Fibroblast of lung (primary cell): ENCODE data around the gene NTNG1. TPM values are rescaled to one million over a fixed set of nuclear protein-coding genes. Genes with fewer than 3 reads are reported as not detected.

ENCODE experiments used
- DNase-seq, 2 donors: peaks; one replicate each; pipeline versions ENCODE4 v3.0.0 to v3.0.0-alpha.2; 2010; ENCODE audit warnings: low read depth in 2 of 2
- H2AFZ ChIP-seq: 2 replicates; pipeline ENCODE4 v1.5.1; 2012; ENCODE audit warnings: low read length, control low read depth, inconsistent platforms
- H3K27ac ChIP-seq: 2 replicates; pipeline ENCODE4 v1.5.1; 2011; ENCODE audit warnings: low read length, control low read depth; ENCODE audit not compliant: insufficient read depth
- H3K27me3 ChIP-seq: 2 replicates; pipeline ENCODE4 v1.5.1; 2011; ENCODE audit warnings: mild to moderate bottlenecking, low read length; ENCODE audit not compliant: control insufficient read depth, insufficient read depth
- H3K36me3 ChIP-seq: 2 replicates; pipeline ENCODE4 v1.5.1; 2011; ENCODE audit warnings: low read length; ENCODE audit not compliant: control insufficient read depth, insufficient read depth
- H3K4me1 ChIP-seq: 2 replicates; pipeline ENCODE4 v1.5.1; 2011; ENCODE audit warnings: low read length; ENCODE audit not compliant: control insufficient read depth, insufficient read depth; ENCODE audit errors: extremely low read depth
- H3K4me2 ChIP-seq: 2 replicates; pipeline ENCODE4 v1.5.1; 2011; ENCODE audit warnings: low read length, control low read depth; ENCODE audit not compliant: insufficient read depth; ENCODE audit errors: extremely low read depth
- H3K4me3 ChIP-seq, 4 experiments: fragments of 200-600 bp in 1 of 4; sonication (generic) in 1 of 4; replicated peaks in 1 of 4; 2 replicates each; pipeline ENCODE4 v1.5.1; 2011 to 2016; ENCODE audit warnings: low read length in 4 of 4, low read depth in 3 of 4, mild to moderate bottlenecking in 3 of 4, control low read depth in 2 of 4, inconsistent platforms in 1 of 4, mixed read lengths in 1 of 4; ENCODE audit not compliant: insufficient read depth in 1 of 4; ENCODE audit errors: control extremely low read depth in 1 of 4
- H3K79me2 ChIP-seq: 2 replicates; pipeline ENCODE4 v1.5.1; 2012; ENCODE audit warnings: mild to moderate bottlenecking, low read length, inconsistent platforms; ENCODE audit not compliant: control insufficient read depth, insufficient read depth
- H3K9ac ChIP-seq: 2 replicates; pipeline ENCODE4 v1.5.1; 2011; ENCODE audit warnings: mild to moderate bottlenecking, low read length, control low read depth; ENCODE audit not compliant: insufficient read depth
- H3K9me3 ChIP-seq: 2 replicates; pipeline ENCODE4 v1.5.1; 2012; ENCODE audit warnings: low read depth, low read length; ENCODE audit not compliant: control insufficient read depth, insufficient read depth
- H4K20me1 ChIP-seq: 2 replicates; pipeline ENCODE4 v1.5.1; 2011; ENCODE audit warnings: low read length; ENCODE audit not compliant: control insufficient read depth, insufficient read depth; ENCODE audit errors: extremely low read depth
- EZH2 ChIP-seq: IDR thresholded peaks from 2 replicates; pipeline ENCODE4 v1.5.1; 2012; ENCODE audit warnings: low read length, control low read depth, mild to moderate bottlenecking; ENCODE audit errors: missing control alignments
- polyA plus RNA-seq, 2 donors: library from polyadenylated mRNA; depleted of rRNA in 1 of 2; stranded (reverse) in 1 of 2; unstranded in 1 of 2; fragments of >200 nt; gene quantifications; 2 replicates each; pipeline ENCODE4 v1.2.1, GENCODE V29; 2011 to 2012; ENCODE audit warnings: missing spikeins in 1 of 2
- total RNA-seq: library from RNA; depleted of rRNA; stranded (reverse); fragments of >200 nt; gene quantifications from 2 replicates; pipeline ENCODE4 v1.2.1, GENCODE V29; 2014
- TF ChIP-seq, protein P1 (sequence below), 2 donors: IDR thresholded peaks in 1 of 2; conservative IDR thresholded peaks in 1 of 2; 1 replicate in 1 of 2; 2 replicates in 1 of 2; pipeline ENCODE4 v1.5.1; 2011 to 2012; ENCODE audit warnings: low read length in 2 of 2, control low read depth in 1 of 2, inconsistent platforms in 1 of 2, low read depth in 1 of 2, mild to moderate bottlenecking in 1 of 2

The NTNG1 gene
- total and polyA plus RNA-seq, 2 donors (not counting 1 experiment from before 2014, with no cell fraction given) = 0.82 to 8.6 TPM

DNA sequence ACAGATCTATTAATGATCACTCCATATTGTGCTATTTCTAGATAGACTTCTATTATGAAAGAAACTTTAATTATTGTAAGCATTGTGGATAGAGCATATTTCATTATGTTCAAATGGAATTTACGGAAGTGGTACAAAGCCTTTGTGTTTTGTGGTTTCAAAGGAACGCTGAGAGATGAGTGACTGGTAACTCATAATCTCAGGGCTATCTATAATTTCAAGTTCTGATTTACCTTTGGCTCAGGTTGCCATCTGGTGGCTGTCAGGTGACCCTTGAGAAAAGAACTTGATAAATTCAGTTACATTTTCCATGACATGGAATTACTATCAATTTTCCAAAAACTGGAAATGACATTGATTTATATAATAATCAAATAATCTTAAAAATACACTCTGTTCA lies 12.2 kb downstream of the NTNG1 start:
- no peak overlapping the region for H3K4me3 ChIP-seq
- H3K27ac ChIP-seq = no peak overlapping the region
- no peaks in the 10 kb centered on the region for H3K4me1 ChIP-seq
- no peaks in the 10 kb centered on the region for H3K36me3 ChIP-seq
- no peak overlapping the region for H3K4me2 ChIP-seq
- no peak overlapping the region for H2AFZ ChIP-seq
- no peaks in the 10 kb centered on the region for H3K27me3 ChIP-seq
- no peak overlapping the region for H3K9ac ChIP-seq
- H3K79me2 ChIP-seq = no peaks in the 10 kb centered on the region
- H4K20me1 ChIP-seq = no peaks in the 10 kb centered on the region
- peak in 1 of 2 donors; percentile 55 for DNase-seq
- H3K9me3 ChIP-seq = no peaks in the 10 kb centered on the region
- TF ChIP-seq, protein P1, sequence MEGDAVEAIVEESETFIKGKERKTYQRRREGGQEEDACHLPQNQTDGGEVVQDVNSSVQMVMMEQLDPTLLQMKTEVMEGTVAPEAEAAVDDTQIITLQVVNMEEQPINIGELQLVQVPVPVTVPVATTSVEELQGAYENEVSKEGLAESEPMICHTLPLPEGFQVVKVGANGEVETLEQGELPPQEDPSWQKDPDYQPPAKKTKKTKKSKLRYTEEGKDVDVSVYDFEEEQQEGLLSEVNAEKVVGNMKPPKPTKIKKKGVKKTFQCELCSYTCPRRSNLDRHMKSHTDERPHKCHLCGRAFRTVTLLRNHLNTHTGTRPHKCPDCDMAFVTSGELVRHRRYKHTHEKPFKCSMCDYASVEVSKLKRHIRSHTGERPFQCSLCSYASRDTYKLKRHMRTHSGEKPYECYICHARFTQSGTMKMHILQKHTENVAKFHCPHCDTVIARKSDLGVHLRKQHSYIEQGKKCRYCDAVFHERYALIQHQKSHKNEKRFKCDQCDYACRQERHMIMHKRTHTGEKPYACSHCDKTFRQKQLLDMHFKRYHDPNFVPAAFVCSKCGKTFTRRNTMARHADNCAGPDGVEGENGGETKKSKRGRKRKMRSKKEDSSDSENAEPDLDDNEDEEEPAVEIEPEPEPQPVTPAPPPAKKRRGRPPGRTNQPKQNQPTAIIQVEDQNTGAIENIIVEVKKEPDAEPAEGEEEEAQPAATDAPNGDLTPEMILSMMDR (conservative IDR thresholded peaks at IDR 0.05 in 1 of 2, IDR thresholded peaks at IDR 0.05 in 1 of 2; ENCODE audit: low read depth in 1 of 2, low read length in 2 of 2) = no peak
- no peak for TF ChIP-seq EZH2

DNA sequence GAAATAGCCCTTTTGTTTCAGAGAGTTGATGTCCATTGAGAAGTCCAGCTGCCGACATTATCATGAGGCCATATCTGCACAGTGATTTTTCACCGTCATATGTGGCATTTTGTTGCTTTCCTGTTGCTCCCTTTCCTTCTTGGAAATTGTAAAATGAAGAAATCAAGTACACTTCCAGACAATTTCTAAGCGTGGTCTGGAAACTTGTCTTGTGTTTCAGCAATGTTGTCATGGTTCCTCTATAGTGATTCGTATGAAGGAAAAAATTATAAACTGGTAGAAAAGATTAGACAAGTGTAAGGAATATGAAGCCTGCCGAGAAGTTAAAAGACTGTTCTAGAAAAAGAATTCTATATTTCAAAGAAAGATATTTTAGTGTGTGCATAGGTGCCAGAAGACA lies 17.7 kb downstream of the NTNG1 start:
- H4K20me1 ChIP-seq = no peaks in the 10 kb centered on the region
- no peaks in the 10 kb centered on the region for H3K4me1 ChIP-seq
- no peaks in the 10 kb centered on the region for H3K27me3 ChIP-seq
- TF ChIP-seq, protein P1 (conservative IDR thresholded peaks at IDR 0.05 in 1 of 2, IDR thresholded peaks at IDR 0.05 in 1 of 2; ENCODE audit: low read depth in 1 of 2, low read length in 2 of 2) = no peak
- no peak for TF ChIP-seq EZH2
- no peak for DNase-seq
- H3K9me3 ChIP-seq = no peaks in the 10 kb centered on the region
- no peaks in the 10 kb centered on the region for H3K79me2 ChIP-seq
- H3K27ac ChIP-seq = no peak overlapping the region
- no peak overlapping the region for H3K9ac ChIP-seq
- H3K36me3 ChIP-seq = no peaks in the 10 kb centered on the region
- peak overlapping the region in 1 of 4 experiments; percentile 10 for H3K4me3 ChIP-seq
- peak overlapping the region; percentile 35 for H2AFZ ChIP-seq
- peak overlapping the region; percentile 45 for H3K4me2 ChIP-seq

DNA sequence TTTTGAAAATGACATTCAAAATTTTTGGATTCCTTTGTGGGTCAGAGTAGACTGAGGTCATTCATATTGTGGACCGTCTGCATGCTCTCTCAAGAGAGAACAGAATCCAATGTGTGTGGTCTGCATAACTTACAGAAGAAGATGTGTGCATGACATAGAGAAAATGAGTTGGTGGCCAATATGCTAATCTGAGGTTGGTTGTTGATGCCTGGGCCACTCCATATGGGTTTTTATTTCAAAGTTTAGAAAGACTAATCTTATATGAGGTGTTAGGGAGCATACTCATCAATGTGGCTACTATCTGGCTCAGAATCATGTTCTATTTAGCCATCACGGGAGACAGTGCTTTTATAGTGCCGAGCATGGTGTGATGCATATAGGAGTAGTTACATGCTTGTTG lies 18.2 kb downstream of the NTNG1 start:
- Histone ChIP-seq H2AFZ (no peak overlapping the region), H3K9ac (no peak overlapping the region), H3K4me3 (no peak overlapping the region), H3K27me3 (no peaks in the 10 kb centered on the region), H3K36me3 (no peaks in the 10 kb centered on the region), H3K4me1 (no peaks in the 10 kb centered on the region), H4K20me1 (no peaks in the 10 kb centered on the region), H3K27ac (no peak overlapping the region), H3K9me3 (no peaks in the 10 kb centered on the region), H3K4me2 (no peak overlapping the region), H3K79me2 (no peaks in the 10 kb centered on the region)
- no peak for TF ChIP-seq EZH2
- TF ChIP-seq, protein P1 (conservative IDR thresholded peaks at IDR 0.05 in 1 of 2, IDR thresholded peaks at IDR 0.05 in 1 of 2; ENCODE audit: low read depth in 1 of 2, low read length in 2 of 2) = no peak
- DNase-seq = no peak
